ENCODE data around the gene EPC1. TPM values are rescaled to one million over a fixed set of nuclear protein-coding genes. Genes with fewer than 3 reads are reported as not detected.

The EPC1 gene
- polyA plus RNA-seq, 1 donor (not counting 4 experiments of a cell fraction or from before 2014, with no cell fraction given), result 34.8 TPM

GRCh38 chr10:32240471-32240870, 106.5 kb downstream of the EPC1 start:
- Histone ChIP-seq H3K9me1 (ENCODE audit: control insufficient read depth, extremely low read depth, insufficient read depth, low read length) (no peaks in the 10 kb centered on the region), H4K20me1 (ENCODE audit: control insufficient read depth, extremely low read depth, insufficient read depth, low read length) (no peaks in the 10 kb centered on the region), H3K27me3 (ENCODE audit: control insufficient read depth, extremely low read depth, insufficient read depth, low read length) (no peaks in the 10 kb centered on the region), H3K27ac (ENCODE audit: control insufficient read depth, insufficient read depth, low read length) (no peak overlapping the region), H3K9ac (ENCODE audit: control insufficient read depth, extremely low read depth, insufficient read depth, low read length) (no peak overlapping the region), H3K36me3 (ENCODE audit: control insufficient read depth in 2 of 2, extremely low read depth in 1 of 2, insufficient read depth in 2 of 2, low read length in 2 of 2) (no peaks in the 10 kb centered on the region), H3K79me2 (ENCODE audit: control insufficient read depth, insufficient read depth, low read length) (no peaks in the 10 kb centered on the region), H3K4me3 (ENCODE audit: control insufficient read depth in 2 of 3, extremely low read depth in 1 of 3, insufficient read depth in 2 of 3, low read depth in 1 of 3, low read length in 3 of 3) (no peak overlapping the region), H3K4me2 (ENCODE audit: control insufficient read depth, extremely low read depth, insufficient read depth, low read depth, low read length) (peak overlapping the region; percentile 29), H3K4me1 (ENCODE audit: control insufficient read depth, extremely low read depth, insufficient read depth, low read length) (peaks cover 29% of the 10 kb centered on the region), H2AFZ (ENCODE audit: control insufficient read depth, low read length) (no peak overlapping the region), H3K9me3 (ENCODE audit: control insufficient read depth, low read depth, low read length) (no peaks in the 10 kb centered on the region)
- dilution Hi-C loops (cut with MboI; ENCODE audit: extremely low pct_ligation_motif_present, low sequenced_read_pairs), result no loop called here
- TF ChIP-seq CTCF (optimal IDR thresholded peaks at IDR 0.05 in 1 of 3, IDR thresholded peaks at IDR 0.05 in 1 of 3, conservative IDR thresholded peaks at IDR 0.05 in 1 of 3; ENCODE audit: extremely low read depth in 1 of 3, insufficient read depth in 2 of 3, low read length in 3 of 3) (no peak), EZH2 (IDR thresholded peaks at IDR 0.05; ENCODE audit: low read length) (no peak)
- FAIRE-seq, result peak; percentile 43
- DNase-seq (ENCODE audit: low read depth, low spot score), result no peak

GRCh38 chr10:32239769-32240168, 107.2 kb downstream of the EPC1 start:
- H3K27ac ChIP-seq (ENCODE audit: control insufficient read depth, insufficient read depth, low read length), result peak overlapping the region; percentile 17
- DNase-seq (ENCODE audit: low read depth, low spot score), result no peak

More at GRCh38 chr10:32239769-32240168, 107.2 kb downstream of the EPC1 start:
- Histone ChIP-seq H3K36me3 (ENCODE audit: control insufficient read depth in 2 of 2, extremely low read depth in 1 of 2, insufficient read depth in 2 of 2, low read length in 2 of 2) (no peaks in the 10 kb centered on the region), H3K79me2 (ENCODE audit: control insufficient read depth, insufficient read depth, low read length) (no peaks in the 10 kb centered on the region), H3K9me1 (ENCODE audit: control insufficient read depth, extremely low read depth, insufficient read depth, low read length) (no peaks in the 10 kb centered on the region), H4K20me1 (ENCODE audit: control insufficient read depth, extremely low read depth, insufficient read depth, low read length) (no peaks in the 10 kb centered on the region), H3K4me3 (ENCODE audit: control insufficient read depth in 2 of 3, extremely low read depth in 1 of 3, insufficient read depth in 2 of 3, low read depth in 1 of 3, low read length in 3 of 3) (no peak overlapping the region), H3K27me3 (ENCODE audit: control insufficient read depth, extremely low read depth, insufficient read depth, low read length) (no peaks in the 10 kb centered on the region), H3K9ac (ENCODE audit: control insufficient read depth, extremely low read depth, insufficient read depth, low read length) (no peak overlapping the region), H2AFZ (ENCODE audit: control insufficient read depth, low read length) (no peak overlapping the region), H3K4me1 (ENCODE audit: control insufficient read depth, extremely low read depth, insufficient read depth, low read length) (peaks cover 29% of the 10 kb centered on the region), H3K9me3 (ENCODE audit: control insufficient read depth, low read depth, low read length) (no peaks in the 10 kb centered on the region), H3K4me2 (ENCODE audit: control insufficient read depth, extremely low read depth, insufficient read depth, low read depth, low read length) (peak overlapping the region; percentile 29)
- dilution Hi-C loops (cut with MboI; ENCODE audit: extremely low pct_ligation_motif_present, low sequenced_read_pairs), result no loop called here
- FAIRE-seq, result no peak
- no peak for TF ChIP-seq CTCF (optimal IDR thresholded peaks at IDR 0.05 in 1 of 3, IDR thresholded peaks at IDR 0.05 in 1 of 3, conservative IDR thresholded peaks at IDR 0.05 in 1 of 3; ENCODE audit: extremely low read depth in 1 of 3, insufficient read depth in 2 of 3, low read length in 3 of 3)
- TF ChIP-seq EZH2 (IDR thresholded peaks at IDR 0.05; ENCODE audit: low read length), result no peak
